ENCODE results near the gene KIAA1671. TPM values are rescaled to one million over a fixed set of nuclear protein-coding genes. Genes with fewer than 3 reads are reported as not detected.

Gene KIAA1671
- total RNA-seq, 1 donor from 2014 or later, result 11.6 TPM

DNA sequence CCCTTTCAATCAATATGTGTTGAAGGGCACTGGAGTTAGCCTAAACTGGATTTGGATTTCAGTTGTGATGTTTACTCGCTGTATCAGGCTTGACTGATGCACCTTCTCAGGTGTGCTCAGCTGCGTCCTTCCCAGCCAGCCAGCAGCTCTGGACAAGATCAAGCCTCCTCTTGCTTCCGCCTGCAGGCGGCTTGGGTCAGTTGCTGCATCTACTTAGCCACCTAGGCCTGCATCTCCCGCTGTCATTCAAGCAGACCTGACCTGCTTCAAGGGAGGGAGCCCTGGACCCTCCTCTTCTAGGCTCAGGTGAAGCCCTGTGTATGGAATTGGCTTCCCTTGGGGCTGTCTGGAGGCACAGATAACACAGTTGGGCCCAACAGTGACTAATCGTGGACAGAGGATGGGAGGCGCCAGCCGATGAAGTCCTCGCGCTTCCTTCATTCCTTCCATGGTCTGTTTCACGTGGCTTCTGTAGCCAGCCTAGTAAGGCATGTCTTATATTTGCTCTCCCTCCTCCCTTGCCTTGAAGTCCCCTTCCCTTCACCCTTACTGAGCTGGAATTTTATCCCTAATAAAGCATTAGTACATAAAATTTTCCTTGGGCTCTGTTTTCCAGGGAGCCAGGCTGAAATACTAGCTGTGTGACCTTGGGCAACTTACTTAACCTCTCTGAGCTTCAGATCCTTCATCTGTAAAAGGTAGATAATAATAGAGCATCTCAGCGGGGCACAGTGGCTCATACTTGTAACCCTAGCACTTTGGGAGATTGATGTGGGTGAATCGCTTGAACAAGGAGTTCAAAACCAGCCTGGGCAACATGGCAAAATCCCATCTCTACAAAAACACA is 3.9 kb upstream of the KIAA1671 start:
- DNase-seq (no peak), ATAC-seq (no peak)
- intact Hi-C loops (cut with micrococcal nuclease), result no loop called here

DNA sequence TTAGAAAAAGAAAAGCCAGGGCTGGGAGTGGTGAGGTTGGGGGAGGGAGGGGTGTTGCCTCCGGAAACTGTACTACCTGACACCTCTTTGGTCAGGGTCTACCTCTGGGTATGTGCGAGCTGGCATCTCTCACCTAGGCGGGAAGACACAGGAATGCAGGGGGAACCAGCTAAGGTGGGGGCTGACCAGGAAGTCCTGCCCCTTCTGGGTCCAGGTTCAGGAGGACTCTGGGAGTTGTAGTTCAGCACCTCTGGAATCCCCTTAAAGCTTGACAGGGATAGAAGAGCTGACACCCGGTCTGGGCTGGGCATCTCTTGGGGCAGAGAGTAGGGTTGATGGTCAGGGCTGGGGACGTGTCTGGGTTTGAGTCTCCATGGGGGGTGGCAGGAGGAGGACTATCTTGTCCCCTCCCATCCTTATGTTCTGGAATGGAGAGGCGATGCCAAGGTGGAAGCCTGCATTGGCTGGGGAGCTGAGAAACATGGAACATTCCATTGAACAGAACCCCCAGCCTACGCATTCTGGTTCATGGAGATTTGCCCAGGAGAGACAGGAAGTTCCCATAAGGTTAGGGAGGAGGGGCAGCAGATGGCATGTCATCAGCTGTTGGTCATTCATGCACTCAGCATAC is 2.1 kb upstream of the KIAA1671 start:
- no peak for DNase-seq
- intact Hi-C loops (cut with micrococcal nuclease), result loop anchor here (2.0 kb wide), 1 partner anchor 98 kb away; no protein-coding TSS in a partner anchor
- no peak for ATAC-seq

DNA sequence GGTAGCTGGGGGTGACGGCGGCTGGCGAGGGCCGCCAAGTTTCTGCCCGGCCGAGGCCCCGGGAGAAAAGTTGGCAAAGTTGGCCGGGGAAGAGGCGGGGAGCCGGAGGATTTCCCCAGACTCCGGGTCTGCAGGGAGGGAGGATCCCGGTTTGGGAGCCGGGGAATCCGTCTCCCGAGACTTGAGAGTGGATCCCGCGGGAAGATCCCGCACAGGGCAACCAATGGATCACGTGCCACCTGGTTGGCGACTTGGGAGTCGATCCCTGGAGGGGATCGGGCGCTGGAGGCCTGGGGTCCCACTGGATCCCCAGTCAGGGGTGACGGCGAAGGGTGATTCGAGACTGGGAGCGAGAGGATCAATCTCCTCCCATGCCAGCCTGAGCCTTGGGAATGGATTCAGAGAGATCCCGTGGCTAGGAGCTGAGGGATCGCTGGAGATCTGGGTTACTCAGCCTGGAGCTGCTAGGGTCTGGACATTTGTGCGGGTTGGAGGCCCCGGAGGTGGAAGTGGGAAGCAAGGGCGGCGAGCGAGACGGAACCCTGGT is 394 bp downstream of the KIAA1671 start:
- DNase-seq (no peak), ATAC-seq (peak; percentile 32)
- intact Hi-C loops (cut with micrococcal nuclease), result no loop called here

DNA sequence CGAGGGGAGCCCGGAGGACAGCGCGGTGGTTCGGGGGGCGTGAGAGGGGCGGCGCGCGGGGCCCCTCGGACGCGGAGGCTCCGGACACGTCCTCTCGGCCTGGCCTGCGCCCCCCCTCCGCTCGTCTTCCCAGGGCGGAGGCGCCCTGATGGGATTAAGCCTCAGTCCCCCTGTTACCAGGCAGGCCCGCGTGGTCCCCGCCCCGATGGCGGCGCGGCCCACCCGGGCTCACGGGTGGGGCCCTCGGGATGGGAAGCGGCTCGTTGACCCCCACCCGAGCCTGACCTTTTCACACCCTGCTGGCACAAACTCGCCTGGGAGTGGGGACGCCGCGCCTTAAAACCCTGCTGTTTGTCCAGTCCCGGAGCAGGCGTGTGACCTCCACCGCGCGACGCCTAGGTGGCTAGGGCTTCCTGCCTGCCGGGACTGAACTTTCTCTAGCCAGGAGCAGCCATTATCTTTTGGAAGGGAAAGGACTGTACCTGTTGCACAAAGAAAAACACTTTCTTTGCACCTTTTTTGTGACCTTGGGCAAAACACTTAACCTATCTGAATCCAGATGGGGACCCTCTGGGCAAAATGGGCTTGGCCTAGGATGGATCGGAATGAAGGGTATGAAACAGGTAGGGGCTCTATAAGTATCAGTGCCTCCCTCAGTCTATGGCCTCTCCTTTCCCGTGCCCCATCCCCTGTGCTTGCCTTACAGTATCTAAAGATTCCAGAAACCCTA is 1.0 kb downstream of the KIAA1671 start:
- intact Hi-C loops (cut with micrococcal nuclease), result no loop called here
- DNase-seq (peak; percentile 66), ATAC-seq (peak; percentile 31)

DNA sequence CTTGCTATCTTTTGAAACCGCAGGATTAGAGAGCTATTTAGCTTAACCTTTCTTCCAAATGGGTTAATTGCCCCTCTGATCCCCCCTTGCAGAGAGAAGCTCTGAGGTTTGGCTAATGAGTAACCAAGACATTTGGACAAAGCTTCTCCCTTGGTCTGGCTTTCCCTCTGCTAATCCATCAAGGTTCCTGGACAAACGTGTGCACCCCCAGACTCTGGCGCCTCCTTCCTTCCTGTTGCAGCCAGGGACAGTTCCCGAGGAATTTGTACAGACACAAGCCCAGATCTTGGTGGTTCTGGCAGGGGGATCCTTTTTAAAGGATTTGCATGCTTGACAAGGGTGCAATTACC is 1.6 kb downstream of the KIAA1671 start:
- DNase-seq, result no peak
- intact Hi-C loops (cut with micrococcal nuclease), result no loop called here

DNA sequence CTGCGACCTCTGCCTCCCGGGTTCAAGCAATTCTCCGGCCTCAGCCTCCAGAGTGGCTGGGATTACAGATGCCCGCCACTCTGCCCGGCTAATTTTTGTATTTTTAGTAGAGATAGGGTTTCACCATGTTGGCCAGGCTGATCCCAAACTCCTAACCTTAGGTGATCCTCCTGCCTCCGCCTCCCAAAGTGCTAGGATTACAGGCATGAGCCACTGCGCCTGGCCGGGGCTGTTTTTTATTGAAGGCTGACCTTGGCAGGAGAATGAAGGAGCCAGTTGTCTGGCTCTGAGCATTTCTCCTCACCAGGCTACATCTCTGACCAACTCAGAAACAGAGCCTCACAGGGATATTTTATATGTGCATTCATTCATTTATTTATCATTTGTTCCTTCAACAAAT is 2.3 kb downstream of the KIAA1671 start:
- no peak for DNase-seq
- ATAC-seq, result no peak
- intact Hi-C loops (cut with micrococcal nuclease), result no loop called here

More for the DNA sequence above, 1.6 kb downstream of the KIAA1671 start:
- no peak for ATAC-seq

DNA sequence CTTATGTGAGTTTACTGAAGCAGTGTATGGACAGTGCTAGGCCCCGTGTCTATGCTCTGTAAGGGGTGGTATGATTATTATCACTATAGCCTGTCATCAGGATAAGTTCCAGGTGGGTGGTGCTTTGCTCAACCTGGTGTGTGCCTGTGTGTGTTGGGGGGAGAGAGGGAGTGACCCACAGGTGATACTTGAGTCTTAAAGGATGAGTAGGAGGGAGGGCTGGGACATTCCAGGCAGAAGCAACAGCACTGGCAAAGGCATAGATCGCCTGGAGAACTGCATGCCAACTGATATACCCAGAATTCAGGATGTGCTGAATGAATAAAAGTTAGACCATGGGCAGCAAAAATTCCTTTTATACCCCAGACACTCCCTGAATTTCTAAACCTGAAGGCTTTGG is 4.5 kb downstream of the KIAA1671 start:
- no peak for ATAC-seq

DNA sequence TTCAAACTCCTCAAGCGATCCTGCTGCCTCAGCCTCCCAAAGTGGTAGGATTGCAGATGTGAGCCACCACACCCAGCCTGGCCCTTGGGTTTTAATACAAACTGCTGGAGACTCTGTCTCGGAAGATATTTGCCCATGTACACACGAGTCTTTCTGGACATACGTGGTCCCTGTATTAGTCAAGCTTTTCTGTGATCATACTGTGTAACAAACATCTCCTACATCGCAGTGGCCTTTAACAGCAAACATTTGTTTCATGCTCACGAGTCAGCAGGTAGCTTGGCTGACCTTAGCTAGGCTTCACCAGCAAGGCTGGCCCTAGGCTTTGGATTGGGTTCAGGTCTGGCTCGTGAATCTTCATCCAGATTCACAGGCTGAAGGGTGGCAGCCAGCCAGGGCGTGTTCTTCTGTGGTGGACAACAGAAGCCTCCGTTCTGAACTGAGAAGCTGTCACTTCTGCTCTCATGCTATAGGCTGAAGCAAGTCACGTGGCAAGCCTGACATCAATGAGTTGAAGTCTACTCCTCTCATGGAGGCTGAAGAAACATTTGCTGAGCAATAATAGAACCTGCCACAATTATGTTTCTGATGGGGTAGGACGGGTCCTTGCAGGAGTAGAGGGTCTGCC is 8.8 kb downstream of the KIAA1671 start:
- intact Hi-C loops (cut with micrococcal nuclease), result no loop called here
- ATAC-seq (no peak), DNase-seq (no peak)

More for the DNA sequence above, 4.5 kb downstream of the KIAA1671 start:
- no peak for DNase-seq
- intact Hi-C loops (cut with micrococcal nuclease), result no loop called here

DNA sequence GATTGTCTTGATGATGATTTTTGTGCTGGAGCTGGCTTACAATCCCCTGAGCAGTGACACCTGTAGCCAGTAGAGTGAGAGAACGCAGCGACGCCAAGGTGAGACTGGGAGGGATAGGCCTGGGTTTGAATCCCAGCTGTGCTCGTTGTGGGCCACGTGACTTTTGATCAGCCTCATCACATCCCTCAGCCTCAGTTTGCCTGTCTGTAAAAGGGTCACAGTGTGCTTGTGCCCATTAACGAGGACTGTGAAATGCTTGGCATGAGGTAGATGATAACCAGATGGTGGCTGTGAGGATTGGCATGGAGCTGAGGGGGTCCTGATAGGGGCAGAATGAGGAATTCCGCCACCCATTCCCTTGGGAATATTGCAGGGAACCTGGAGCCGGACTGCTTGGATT is 9.6 kb downstream of the KIAA1671 start:
- no peak for ATAC-seq
- intact Hi-C loops (cut with micrococcal nuclease), result no loop called here
- no peak for DNase-seq

DNA sequence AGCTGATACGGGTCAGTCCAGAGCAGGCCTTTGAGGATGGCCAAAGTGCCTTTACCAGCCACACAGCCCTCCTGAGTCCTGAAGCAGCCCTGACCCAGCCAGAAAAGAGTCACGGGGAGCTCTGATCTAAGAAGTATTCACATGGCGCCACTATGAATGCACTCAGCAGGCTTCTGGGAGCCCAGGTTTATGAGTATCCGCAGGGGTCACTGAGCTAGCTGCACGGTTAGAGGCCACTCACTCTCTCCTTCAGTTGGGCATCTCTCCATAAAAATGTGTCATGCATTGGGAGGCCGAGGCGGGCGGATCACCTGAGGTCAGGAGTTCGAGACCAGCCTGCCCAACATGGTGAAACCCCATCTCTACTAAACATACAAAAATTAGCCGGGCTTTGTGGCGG is 10.3 kb downstream of the KIAA1671 start:
- DNase-seq (no peak), ATAC-seq (no peak)
- intact Hi-C loops (cut with micrococcal nuclease), result no loop called here

DNA sequence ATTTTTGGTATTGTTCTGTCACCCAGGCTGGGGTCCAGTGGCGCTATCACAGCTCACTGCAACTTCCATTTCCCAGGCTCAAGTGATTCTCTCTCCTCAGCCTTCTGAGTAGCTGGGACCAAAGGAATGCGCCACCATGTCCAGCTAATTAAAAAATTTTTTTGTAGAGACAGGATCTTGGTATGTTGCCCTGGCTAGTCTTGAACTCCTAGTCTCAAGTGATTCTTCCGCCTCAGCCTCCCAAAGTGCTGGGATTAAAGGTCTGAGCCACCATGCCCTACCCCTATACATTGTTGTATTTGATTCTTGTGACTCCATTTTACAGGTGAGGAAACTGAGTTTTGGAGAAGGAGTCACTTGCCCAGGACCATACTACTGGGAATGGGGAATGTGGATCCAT is 11.9 kb downstream of the KIAA1671 start:
- DNase-seq (no peak), ATAC-seq (no peak)
- intact Hi-C loops (cut with micrococcal nuclease), result no loop called here

DNA sequence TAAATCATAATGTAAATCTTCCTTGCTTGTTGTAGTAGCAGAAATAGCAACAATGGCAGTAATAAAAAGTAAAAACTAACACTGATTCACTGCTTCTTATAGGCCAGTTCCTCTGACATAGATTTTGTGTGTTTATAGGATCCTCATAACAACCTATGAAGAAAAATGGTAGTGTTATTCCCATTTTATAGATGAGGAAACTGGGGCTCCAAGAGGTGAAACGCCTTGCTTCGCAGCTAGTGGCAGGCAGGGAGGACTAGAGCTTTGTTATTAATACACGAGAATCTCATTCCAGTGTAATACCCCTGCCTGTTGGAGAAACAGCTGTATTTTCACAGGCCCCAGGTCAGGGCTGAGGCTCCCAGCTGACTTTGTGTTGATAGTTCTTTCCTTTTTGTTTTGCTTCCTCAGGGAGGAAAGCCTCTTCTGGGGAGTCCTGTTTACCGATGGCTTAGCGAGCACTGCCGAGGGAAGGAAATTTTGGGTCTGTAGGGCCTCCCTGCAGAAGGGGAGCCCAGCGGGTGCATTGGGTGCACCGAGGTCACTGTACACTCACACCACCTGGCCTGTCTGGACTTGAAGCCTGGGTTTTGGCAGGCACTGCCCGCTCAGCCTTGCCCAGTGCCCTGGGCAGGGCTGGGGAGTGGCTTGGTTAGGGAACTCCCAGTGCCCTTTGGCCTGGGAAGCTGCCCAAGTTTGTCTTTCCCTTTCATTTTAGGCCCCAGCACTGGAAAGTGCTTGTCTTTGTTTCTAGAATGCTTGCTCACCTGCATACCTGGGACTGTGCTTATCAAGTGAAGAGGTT is 13.5 kb downstream of the KIAA1671 start:
- intact Hi-C loops (cut with micrococcal nuclease), result no loop called here
- peak; percentile 45 for ATAC-seq
- DNase-seq, result peak; percentile 54

DNA sequence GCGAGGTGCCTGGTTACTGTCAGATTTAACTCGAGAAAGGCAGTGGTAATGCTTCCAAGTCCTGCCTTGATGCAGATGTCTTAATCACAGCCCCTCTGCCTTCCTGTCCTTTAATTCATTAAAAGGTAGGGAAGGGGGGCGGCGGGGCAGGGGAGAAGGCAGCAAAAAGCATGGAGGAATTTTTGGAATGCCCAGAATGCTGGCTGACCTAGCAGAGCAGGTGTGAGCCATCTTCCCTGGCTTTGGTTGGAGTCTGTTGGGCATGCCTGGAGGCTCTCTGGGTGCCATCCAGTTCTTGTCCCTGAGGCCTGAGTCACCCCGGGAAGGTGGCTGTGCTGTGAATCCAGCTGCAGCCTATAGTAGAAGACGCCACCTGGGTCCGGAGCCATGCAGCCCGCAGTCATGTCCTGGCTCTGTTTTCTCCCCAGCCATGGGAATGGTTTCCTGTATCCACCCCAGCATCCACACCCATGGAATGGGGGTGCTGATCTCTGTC is 15.6 kb downstream of the KIAA1671 start:
- DNase-seq, result no peak

DNA sequence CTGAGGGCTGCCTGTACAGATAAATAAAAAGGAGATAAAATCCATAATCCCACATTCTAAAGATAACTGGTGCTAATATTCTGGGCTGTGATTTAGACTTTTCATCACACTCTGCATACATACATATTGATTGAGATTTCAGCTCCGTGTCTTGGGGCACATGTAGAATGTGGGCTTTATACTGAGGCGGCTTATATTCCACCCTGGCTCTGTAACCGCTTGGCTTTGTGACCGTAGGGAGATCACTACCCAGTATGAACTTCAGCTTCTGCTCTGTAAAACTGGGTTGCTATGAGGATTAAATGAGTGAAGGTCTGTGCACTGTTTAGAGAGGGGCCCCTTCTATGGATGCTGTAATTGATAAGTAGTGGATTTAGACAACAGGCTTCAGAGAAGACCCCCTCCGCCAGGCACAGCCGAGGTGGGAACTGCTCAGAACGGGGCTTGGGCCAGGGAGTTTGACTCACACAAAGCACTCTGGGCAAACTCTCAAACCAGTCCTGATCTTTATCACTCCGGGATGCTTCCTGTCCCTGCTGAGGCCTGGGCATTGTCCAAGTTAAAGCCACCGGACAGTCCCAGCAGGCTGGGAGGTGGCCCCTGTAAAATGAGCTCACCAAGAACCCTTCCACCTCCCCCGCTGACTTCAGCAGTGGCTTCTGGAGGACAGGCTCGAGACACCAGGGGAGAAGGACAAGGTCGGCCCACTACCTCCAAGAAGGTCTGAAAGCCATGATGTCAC is 17.2 kb downstream of the KIAA1671 start:
- DNase-seq (peak; percentile 59), ATAC-seq (peak; percentile 79)
- intact Hi-C loops (cut with micrococcal nuclease), result loop anchor here (2.0 kb wide), 1 partner anchor 45 kb away; no protein-coding TSS in a partner anchor

More for the DNA sequence above, 15.6 kb downstream of the KIAA1671 start:
- intact Hi-C loops (cut with micrococcal nuclease), result no loop called here
- ATAC-seq, result peak; percentile 48

DNA sequence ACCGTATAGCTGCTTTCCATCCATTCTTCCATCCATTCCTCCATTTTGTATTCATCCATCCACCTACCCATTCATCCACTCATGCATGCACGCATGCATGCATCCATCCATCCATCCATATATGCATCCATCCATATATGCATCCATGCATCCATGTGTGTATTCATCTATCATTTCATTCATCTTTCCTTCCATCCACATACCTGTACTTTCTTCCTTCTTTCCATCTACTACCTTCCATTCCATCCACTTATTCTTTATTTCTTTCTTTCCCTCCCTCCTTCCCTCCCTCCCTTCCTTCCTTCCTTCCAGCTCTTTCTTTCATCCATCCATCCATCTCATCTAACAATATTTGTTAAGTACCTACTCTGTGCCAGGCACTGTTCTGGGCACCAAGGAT is 19.9 kb downstream of the KIAA1671 start:
- intact Hi-C loops (cut with micrococcal nuclease), result no loop called here
- DNase-seq (no peak), ATAC-seq (no peak)

DNA sequence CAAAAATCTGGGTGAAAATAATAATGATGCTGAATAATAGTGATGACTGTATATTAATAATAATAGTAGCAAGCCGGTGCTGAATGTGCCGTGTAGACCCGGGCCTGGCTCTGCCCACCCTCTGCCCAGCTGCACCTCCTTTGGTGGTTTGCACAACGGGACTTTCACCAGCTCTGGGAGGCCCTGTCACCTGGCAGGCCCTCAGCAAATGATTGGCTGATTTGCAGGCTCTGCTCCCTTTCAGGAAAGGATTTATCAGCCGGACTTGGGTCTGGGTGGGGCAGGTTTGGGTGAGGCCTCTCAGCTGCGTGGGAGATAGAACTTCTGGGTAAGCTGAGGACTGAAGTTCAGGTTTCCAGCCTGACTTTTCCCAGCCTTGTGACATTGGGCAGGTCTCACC is 21.4 kb downstream of the KIAA1671 start:
- no peak for ATAC-seq
- DNase-seq, result no peak
- intact Hi-C loops (cut with micrococcal nuclease), result no loop called here

DNA sequence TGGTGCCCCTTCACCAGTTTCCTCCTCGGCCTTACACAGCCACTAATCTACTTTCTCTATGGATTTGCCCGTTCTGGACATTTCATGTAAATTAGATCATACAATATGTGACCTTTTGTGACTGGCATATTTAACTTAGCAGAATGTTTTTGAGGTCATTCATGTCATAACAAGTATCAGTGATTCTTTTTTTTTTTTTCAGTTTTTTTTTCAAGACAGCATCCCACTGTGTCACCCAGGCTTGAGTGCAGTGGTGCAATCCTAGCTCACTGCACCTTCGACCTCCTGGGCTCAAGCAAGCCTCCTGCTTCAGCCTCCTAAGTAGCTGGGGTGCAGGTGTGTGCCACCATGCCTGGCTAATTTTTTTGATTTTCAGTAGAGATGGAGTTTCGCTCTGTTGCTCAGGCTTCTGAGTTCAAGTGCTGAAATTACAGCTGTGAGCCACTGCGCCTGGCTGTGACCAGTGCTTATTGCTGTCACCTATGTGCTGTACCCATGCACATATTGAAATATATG is 22.7 kb downstream of the KIAA1671 start:
- intact Hi-C loops (cut with micrococcal nuclease), result no loop called here
- no peak for ATAC-seq
- no peak for DNase-seq

All from left ventricle myocardium superior (tissue), 1 donor.